Stimulated activated CD8-positive, alpha-beta memory T cell treated with anti-CD3 and anti-CD28 coated beads, Interleukin-4, amount 100 ng/mL, for 24 hours (primary cell): ENCODE measurements around the gene ARHGEF17.

Source experiments
- DNase-seq: peaks from one replicate; pipeline ENCODE4 v3.0.0-alpha.2; 2020; ENCODE audit warnings: low read depth

ARHGEF17 gene

DNA sequence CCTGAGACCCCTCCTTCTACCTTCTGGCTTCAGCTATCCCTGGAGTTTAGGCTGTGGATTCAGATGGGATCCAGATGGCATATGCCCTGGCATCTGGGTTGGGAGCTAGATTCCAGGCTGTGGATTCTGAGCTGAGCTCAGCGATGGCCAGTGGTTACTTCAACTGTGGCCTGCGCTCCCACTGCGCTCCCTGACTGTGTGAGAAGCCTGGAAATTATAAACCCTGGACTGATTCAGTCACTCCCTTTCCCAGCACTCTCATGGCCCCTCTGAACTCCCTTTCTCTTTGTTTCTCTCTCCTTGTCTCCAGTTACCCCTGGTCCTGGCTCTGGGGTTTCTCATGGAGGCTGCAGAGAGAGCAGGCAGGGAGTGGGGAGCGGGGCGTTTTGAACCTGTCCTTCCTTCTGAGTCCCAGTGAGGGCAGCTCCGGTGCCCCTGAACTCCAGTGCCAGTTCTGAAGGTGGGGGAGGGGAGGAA is 4.8 kb downstream of the ARHGEF17 start:
- DNase-seq: no peak

DNA sequence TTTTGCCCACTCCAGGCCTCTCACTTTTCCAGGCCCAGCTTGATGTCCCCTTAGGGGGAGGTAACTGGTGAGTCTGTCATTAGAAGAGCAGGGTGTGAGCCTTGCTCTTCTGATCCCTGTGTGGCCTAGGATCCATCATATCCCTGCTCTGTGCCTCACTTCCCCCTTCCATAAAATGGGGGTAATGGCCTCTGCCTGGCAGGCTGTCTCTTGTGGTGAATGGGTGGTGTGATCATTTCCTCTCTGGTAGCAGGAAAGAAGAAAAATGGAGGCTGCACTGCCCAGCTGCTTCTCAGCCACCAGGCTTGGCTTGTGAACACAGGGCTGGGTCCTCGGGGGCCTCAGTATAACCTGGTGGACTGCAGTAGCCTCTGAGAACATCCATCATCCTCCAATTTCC is 5.6 kb downstream of the ARHGEF17 start:
- DNase-seq: no peak

DNA sequence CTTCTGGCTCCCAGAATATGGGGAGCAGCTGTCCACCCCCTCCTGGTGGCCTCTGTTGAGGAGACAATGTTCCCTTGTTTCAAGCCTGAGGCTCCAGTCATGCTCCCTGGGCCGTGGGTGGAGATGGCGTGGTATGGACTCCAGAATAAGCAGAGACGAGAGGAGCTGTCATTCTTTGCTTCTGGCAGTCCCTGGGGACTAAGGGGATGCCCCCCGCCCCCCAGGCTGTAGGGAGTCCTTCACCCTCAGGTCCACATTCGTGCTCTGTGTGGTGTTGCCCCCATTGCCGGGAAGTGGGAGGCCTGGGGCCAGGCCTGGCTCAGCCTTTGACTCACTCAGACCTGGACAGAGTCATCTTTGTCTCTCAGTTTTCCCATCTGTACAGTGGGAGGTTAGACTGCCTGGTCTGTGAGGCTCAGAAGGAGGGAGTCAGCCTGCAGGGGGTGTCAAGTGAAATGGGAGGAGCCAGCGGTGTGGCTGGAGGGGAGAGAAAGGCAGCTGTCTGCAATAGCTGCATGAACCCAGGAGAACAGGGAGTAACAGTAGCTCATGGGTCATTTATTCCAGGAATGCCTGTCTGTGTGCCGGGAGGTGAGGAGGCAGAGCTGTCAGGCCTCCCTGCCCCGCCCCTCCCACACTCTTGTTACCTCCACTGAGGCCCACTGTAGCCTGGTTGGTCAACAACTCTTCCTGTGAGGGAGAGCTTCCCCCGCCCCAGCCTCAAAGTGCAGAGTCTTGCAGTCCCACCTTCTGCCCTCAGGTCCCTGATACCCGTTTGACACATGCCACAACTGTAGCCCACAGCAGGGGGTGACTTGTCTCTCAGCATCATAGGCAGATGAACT is 6.3 kb downstream of the ARHGEF17 start:
- no peak for DNase-seq

DNA sequence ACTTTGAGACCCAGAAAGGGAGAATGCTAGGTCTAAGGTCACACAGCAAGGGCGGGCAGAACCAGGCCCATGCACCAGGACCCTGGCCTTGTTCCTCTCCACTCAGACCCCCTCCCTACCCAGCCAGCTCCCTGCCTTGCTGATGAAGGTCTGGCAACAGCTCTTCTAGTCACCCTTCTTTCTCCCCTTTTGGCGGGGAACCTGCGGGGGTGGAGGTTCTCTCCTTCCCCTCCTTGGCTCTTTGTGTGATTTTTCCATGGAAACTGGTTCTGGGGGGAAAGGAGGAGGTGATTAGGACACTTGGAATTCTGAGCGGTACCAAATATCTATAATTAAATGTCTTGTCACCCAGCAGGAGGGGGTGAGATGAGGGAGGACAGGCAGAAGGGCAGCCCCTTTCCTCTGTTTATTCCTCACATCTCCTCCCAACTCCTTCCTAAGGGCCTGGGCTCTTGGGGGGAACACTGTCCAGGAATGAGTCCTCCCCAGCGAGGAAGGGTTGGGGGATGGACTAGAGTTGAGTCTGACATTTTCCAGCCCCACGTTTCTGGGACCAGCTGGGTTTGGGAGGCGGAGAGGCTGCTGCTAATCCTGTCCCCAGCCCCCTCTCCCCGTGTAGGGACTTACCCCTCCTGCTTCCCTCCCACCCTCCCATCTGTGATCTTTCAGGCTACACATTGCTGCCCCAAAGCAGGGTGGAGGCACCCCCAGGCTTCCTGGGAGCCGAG is 7.4 kb downstream of the ARHGEF17 start:
- no peak for DNase-seq

DNA sequence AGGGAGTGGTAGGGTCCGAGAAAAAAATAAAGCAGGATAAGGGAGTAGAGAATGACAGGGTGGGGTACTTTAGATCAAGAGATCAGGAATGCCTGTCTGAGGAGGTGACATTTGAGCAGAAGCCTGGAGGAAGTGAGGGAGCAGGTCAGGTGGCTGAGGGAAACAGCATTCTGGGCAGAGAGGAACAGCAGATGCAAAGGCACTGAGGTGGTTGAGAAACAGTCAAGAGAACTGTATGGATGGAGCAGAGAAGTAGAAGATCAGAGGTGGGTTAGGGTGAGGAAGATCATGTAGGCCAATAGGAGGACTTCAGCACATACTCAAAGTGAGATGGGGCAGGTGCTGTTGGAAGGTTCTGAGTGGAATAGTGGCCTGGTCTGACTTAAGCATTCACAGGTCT is 8.3 kb downstream of the ARHGEF17 start:
- DNase-seq: no peak

DNA sequence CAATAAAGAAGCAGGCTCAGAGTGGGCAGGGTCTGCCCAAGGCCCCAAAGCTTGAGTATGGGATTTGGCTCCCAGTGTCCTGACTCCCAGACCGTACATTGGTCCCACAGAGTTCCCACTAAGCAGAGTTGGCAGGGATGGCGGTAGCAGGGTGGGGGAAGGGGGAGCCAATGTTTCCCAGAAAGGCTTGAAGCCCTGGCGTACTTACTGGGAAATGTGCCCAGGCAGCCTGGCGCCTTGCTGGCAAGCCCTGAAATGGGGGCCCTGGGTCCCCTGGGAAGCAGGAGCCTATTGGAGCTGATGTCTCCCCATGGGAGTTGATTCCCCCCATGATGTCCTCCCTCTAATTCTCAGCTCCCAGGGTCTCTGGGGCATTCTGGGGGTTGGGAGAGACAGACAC is 9.3 kb downstream of the ARHGEF17 start:
- DNase-seq: no peak

DNA sequence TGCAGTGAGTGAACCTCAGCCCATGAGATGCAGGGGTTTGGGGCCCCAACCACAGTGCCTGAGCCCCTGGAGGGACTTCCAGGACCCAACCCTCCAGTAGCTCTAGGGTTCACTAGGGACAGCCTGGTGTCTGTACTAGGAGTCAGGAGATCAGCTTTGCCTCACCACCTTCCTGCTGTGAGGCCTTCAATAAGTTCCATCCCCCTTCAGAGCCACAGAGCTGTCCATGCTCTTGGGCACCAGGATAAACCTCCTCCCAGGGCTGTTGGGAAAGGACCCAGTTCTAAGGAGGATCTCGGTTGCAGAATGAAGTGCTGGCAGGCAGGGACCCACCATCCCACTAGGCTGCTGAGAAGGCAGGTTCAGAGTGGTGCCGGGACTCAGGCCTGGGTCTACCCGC is 9.7 kb downstream of the ARHGEF17 start:
- no peak for DNase-seq

DNA sequence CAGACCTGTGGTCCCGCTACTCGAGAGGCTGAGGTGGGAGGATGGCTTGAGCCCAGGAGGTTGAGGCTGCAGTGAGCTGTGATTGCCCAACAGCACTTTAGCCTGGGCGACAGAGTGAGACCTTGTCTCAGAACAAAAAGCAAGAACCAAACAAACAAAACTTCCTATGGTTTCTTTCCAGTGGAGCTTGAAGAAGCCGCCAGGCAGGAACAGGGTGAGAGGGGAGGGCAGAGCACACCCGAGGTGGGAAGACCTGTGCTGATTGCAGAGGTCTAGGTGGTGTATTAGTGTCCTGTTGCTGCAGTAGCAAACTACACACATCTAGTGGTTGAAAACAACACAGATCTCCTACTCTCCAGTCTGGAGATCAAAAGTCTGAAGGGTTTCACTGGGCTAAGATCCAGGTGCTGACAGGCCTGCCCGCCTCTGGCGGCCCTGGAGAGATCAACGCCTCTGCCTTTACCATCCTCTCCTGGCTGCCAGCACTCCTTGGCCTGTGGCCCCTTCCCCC is 10.5 kb downstream of the ARHGEF17 start:
- DNase-seq: no peak

DNA sequence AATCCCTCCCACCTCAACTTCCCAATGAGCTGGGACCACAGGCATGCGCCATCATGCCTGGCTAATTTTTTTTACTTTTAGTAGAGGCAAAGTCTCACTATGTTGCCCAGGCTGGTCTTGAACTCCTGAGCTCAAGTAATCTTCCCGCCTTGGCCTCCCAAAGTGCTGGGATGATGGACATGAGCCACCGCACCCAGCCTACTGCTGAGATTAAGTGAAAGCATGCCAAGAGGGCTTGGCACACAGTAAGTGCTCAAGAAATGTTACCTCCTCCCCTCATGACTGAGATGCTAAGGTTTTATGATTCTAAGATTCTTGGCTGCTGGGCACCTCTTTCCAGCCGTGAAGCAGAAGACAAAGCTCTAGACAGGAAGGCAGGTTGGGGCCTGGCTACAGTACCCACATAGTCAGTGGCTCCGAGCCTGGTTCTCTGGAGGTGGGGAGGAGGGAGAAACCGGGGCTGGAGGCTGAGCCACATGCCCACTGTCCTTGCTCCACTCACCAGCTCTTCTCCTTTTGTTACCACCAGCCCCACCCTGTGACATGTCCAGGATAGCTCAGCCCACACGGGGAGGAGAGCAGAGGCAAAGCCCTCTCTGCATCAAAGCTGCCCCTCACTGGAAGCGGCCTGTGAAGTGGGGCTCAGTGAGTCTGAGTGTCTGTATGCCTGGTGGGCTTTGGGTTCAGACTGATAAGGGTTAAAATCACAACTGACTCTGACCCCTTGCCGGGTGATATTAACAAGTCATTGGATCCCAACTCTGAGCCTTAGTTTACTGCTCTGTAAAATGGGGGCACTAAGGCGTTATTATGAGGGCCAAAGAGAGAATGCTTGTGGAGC is 12.9 kb downstream of the ARHGEF17 start:
- no peak for DNase-seq

DNA sequence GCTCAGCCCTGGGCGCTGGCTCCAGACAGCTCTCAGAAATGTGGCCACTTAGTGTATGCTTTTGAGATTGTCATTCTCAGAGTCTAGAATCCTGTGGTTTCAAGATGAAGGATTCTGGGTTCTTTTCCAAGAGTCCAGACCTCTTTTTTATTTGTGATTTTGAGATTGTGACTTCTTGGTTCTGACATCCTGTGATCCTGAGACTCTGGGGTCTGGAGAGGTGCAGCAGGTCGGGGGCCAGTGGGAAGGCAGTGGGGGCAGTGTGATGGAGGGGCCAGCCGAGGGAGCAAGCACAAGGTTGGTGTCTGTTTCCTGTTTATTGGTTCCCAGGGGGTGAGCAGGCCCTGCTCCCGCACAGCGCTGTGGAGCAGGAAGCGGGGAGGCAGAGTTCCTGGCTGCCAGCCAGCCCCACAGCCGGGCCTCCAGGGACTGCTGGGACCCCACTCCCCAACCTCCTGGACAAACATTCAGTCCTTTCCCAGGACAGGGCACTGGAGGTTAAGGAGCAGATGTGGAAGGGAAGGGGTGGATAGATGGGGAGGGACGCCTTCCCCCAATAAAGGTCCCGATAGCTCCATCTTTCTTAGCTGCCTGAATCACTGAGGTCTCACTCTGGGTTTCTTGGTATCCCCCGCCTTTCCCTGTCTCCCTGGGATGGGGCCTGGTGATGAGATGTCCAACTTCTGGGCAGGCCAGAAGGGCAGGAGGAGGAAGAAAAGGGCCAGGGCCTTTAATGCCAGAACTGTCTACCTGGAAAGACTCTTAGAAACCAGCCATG is 13.7 kb downstream of the ARHGEF17 start:
- DNase-seq: no peak

DNA sequence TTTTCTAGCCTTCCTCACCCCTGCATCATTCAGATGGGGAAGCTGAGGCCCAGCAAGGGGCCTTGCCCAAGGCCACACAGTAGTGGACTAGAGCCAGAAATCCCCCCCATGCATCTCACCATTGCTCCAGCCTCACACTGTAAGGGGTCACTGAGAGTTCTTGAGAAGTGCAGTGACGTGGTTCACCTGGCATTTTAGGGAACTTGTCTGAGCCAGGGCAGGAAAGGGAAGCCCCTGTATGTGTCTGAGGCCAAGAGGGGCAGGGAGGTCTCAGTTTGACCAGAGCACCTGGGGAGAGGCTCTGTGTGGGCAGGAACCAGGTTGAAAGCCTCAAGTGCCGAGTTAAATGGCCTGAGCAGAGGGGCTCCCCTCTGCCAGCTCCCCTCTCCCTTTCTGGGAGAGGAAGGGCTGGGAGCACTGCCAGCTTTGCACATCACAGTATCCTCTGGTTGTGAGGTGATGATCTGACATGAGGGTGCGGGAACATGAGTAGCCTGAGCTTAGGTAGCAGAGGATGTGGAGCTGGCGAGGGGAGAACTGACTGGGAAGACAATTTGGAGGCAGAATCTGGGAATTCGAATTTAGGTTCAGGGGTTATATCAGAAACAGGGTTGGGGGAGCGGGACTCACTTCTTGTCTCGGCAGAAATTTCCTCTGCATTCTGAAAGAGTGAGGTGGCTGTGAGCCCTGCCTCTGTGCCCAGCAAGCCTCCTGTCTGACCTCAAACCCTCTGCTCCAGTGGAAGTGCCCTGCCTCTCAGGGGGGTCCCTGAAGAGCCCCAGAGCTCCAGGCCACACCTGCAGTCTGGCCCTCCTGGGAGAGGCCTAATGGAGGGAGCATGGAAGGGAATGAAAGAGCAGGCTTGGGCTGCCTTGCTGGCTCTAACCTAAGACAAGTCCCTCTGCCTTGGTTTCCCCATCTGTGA is 14.6 kb downstream of the ARHGEF17 start:
- no peak for DNase-seq

DNA sequence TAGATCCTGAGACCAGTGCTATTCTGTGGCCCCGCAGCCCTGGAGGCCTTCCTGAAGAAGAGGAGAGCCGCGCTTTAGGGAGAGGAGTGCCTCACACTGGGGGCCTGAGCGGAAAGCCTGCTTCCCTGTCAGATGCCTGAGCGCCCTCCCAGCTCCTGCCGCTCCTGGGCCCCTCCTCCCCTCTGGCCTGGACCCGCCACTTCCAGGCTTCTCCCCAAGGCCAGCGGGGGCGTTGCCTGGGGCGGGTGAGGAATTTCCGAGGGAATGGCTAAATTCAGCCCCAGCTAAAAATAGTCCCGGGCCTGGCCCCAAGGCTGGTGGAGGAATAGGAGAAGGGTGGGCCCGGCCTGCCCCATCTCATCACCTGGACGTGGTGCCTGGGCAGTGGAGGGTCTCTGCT is 15.4 kb downstream of the ARHGEF17 start:
- no peak for DNase-seq

DNA sequence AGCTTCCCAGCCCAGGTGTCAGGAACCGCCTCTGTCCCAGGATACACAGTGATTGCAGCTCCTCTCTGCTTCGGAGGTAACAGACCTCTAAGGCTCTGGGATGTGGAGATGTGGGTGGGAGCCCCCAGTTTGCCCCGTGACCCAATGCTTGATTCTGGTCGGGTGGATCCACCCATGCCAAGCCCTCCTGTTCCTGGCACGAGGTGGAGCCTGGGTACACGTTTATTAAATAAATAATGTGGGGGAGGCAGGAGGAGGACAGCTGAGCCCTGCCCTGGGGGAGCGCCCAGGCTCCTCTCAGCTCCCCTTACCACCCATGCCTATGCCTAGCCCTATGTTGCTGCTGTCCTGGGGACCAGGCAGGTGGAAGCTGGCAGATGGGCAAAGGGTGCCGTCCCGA is 16.0 kb downstream of the ARHGEF17 start:
- DNase-seq: no peak

DNA sequence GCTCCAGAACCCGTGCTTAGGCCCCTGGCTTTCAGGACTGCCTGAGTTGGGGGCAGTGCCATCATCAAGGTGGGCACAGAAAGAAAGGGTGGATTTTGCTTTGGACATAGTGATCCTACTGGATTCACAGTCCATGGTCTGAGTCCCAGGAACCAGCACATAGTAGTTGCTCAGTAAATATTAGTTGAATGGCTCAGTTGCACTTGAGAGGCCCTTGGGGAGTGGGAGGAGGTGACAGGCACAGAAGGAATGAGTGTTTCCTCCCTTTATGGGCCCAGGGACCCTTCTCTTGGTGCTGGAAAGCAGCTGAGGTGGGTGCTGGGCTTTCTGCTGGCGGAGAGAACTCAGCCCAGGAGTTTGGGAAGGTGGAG is 16.6 kb downstream of the ARHGEF17 start:
- DNase-seq: no peak

DNA sequence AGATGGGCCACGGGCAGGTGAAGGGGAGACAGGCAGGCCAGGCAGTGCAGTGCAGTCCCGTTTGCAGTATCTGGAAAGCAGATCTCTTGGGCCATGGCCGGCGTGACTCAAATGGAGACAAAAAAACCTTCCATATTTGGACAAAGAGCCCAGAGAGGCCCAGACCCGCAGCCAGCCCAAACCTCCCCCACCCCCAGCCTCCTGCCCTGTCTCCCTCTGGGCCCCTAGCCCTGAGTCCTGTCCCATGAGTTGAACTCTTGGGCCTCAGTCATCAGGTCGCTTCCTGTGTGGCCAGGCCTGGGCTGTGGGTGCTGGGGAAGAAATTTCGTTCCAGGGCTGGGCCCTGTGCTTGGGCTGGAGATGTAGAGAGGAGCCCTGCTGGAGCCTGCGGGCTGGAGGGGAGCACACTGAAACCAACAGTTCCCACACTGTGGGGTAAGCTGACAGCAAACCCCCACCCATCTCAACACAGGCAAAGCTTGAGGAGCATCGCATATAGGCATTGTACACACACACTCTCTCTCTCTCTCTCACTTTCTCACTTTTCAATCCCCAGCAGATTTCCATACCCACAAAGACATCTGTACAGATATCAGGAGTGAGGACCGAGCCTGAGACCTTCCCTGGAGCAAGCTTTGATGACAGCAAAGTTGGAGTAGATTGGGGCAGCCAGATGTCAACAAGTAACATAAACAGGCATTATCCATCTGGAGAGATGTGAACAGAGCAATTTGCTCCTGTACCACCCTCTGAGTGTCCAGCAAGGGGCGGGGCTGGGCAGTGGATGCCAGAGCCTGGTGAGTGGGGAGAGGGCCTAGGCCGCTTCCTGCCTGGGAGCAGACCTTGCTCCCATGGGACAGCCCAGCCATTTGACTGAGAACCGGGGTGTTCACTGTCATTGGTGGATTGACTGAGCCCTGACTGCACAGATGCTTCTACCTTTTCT is 17.2 kb downstream of the ARHGEF17 start:
- DNase-seq: no peak

DNA sequence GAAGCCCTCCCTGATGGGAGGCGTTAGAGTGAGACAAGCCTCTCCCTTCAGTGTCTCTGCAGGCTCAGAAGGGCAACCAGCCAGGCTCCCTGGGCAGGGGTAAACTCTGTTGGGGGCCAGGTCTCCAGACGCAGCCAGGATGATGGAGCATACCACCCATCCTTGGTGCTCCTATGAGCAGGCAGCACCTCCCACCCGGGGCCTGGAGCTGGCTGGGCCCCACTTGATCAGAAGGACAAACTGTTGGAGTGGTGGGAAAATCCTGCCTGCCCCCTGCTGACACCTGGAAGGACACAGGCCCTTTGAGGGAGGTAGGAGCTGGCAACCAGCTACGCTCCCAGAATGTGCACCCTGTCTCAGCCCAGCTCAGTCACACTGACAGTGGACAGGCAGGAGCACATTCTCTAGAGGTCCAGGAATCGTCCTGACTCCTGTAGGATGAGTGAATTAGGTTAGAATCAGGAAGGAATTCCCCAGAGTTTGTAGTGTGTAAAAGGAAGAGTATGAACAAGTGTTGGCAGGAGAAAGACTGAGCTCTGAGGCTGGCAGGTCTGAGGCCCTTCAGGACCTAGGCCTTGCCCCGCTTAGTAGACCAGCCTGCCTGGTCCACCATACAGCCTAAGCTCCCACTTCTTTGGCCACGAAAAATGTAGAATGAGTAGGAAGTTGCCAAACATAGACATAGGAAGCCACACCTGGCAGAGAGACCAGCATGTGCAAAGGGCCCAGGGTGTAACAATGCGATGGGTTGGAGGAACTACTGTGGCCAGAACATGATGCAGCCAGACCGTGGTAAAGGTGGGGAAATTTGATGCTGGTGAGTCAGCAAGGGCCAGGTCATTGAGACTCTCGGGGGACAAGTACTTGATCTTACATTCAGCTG is 19.1 kb downstream of the ARHGEF17 start:
- no peak for DNase-seq

DNA sequence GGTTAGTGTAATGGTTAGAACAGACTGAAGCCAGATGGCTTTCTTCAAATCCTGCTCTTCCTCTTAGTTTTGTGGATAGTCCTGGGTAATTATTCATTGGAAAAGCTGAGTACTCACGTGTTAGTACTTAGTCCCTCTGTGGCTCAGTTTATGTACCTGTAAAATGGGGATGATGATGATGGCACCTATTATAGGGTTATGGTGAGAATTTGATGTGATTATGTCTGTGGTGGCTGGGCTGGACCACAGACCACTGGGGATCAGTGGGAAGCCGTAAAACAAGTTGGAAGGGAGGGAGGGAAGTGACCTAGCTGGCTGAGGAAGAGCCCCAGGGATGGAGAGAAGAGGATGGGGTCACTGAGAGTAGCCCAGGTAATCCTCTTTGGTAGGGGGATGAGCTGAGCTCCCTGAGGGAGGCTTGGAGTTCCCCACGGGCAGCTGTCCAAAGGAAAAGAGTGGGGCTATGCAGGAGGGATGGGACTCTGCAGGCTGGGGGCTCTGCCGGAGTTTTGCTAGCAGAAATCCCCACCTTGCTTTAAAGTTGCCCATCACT is 19.8 kb downstream of the ARHGEF17 start:
- no peak for DNase-seq

DNA sequence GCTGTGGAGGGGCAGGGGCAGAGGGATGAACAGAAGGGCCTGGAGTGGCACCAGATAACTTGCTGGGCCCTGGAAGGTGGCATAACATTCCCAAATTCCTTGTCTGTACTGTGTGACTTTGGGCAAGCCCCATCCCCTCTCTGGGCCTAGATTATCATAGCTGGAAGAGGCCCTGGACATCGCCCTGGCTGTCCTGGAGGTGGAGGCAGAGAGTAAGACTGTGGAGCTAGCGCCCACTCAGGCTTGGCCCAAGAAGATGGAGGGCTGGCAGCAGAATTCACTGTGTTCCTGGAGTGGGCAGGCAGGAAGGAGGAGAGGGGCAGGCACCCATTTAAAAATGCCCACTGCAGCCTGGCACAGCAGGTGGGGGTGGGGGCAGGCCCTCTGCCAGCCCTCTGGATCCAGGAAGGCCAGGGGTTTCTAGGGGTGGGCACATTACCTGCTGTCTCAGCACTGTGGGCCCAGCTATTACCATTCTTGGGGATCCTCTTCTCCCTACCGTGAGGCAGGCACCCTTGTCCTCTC is 22.6 kb downstream of the ARHGEF17 start:
- DNase-seq: no peak
